ENCODE results near the gene NME3.

NME3 gene

DNA sequence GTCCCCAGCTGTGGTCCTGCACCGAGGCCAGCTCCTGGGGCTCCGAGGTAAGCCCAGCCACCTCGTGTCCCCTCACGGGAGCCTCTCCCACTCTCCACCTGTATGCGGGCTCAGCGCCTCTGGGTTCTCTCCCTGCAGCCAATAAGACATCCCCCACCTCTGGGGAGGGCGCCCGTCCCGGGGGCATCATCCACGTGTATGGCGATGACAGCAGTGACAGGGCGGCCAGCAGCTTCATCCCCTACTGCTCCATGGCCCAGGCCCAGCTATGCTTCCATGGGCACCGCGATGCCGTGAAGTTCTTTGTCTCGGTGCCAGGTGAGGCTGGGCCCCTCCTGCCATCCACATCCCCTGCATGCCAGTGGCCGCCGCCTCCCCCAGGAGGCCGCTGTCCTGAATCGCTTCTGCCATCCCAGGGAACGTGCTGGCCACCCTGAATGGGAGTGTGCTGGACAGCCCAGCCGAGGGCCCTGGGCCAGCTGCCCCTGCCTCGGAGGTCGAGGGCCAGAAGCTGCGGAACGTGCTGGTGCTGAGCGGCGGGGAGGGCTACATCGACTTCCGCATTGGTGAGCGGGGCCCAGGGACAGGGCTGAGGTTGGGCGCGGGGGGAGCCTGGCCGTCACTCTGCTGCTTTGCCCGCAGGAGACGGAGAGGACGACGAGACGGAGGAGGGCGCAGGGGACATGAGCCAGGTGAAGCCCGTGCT, 3.1 kb downstream of the NME3 start:
- no peak for DNase-seq

DNA sequence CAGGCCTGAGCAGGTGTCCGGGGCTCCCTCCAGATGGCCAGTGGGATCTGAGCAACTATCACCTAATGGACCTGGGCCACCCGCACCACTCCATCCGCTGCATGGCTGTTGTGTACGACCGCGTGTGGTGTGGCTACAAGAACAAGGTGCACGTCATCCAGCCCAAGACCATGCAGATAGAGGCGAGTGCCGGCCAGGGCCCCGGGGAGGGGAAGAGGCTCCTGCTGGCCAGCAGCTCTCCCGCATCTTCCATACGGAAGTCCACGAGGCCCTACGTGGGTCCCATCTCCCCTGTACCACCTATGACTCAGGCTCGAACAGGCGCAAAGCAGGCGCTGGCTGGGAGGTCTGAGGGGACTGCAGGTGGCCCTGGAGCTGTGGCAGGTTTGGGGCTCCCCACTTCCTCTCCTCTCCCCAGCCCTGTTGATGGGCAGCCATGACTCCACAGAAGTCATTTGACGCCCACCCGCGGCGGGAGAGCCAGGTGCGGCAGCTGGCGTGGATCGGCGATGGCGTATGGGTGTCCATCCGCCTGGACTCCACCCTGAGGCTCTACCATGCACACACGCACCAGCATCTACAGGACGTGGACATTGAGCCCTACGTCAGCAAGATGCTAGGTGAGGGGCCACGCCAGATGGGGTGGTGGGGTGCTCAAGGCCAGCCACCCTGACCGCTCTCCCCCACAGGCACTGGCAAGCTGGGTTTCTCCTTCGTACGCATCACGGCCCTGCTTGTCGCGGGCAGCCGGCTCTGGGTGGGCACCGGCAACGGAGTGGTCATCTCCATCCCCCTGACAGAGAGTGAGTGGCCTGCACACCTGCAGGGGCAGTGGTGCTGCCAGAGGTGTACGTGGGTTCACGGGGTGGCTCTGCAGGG, 4.0 kb downstream of the NME3 start:
- no peak for DNase-seq

DNA sequence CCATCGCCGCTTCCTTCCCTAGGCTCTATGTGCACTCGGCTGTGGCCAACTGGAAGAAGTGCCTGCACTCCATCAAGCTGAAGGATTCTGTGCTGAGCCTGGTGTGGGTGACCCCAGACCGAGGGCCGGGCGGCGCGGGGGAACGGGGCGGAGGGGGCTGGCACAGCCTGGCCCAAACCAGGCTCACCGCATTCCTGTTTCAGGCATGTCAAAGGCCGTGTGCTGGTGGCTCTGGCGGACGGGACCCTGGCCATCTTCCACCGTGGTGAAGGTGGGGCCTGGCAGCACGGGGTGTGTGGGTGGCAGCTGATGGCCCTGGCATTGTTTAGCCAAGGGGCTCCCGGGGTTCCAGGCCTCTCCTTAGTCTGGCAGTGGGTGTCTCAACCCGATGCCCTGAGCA, 4.6 kb downstream of the NME3 start:
- no peak for DNase-seq

DNA sequence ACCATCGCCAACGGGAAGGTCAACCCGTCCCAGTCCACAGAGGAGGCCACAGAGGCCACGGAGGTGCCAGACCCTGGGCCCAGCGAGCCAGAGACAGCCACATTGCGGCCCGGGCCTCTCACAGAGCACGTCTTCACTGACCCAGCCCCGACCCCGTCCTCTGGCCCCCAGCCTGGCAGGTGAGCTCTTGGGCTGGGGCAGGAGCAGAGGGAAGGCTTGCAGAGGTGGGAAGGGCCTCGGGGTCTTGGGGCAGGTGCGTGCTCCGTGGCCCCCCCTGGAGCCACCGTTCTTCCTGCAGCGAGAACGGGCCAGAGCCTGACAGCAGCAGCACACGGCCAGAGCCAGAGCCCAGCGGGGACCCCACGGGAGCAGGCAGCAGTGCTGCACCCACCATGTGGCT, 5.1 kb downstream of the NME3 start:
- no peak for DNase-seq

GRCh38 chr16:1765826-1766225, 5.5 kb downstream of the NME3 start:
- no peak for DNase-seq

GRCh38 chr16:1764971-1765370, 6.4 kb downstream of the NME3 start:
- no peak for DNase-seq

GRCh38 chr16:1763521-1764511, 7.5 kb downstream of the NME3 start:
- no peak for DNase-seq

DNA sequence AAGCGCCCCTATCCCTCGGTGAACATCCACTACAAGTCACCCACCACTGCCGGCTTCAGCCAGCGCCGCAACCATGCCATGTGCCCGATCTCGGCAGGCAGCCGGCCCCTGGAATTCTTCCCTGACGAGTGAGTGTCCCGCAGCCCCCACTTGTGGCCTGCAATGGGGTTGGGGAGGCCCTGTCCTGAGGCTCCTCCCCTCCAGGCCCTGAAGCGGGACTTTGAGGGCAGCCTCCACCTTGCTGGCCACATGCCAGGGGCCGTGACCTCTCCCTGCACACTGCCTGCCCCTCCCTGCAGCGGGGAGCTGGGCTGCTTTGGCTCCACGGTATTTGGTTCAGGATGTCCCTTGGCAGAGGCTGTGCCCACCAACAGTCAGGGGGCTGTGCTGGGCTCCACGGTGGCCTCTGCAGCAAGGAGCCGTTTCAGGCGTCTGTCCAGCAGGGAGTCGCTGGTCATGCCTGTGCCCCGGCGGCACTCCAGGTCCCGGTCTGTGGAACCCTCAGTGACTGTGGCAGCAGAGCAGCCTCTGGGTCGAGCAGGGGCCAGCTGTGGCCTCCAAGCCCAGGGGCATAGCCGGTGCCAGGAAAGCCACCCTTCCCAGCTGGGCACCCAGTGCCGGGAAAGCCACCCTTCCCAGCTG, 8.3 kb downstream of the NME3 start:
- no peak for DNase-seq

DNA sequence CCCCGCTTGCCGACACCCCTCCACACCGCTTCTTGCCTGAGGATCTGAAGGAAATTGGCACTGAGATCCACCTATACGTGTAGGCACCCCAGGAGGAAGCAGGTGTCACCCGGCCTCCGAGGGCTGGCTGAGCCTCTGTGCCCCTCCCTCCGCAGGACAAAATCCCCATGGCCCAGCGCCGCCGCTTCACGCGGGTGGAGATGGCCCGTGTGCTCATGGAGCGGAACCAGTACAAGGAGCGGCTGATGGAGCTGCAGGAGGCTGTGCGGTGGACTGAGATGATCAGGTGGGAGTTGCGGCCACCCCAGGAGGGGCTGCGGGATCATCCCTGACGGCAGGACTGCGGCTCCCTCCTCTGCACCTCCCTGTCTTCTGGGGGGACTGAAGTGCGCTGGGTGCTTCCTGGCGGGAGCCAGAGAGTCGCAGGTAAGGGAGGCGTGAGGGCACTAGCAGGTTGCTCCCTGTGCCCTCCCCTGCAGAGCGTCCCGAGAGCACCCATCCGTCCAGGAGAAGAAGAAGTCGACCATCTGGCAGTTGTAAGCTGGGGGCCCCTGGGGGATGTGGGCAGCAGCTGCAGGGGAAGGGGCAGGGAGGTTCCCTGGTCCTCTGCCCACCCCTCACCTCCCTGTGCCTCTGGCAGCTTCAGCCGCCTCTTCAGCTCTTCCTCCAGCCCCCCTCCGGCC, 9.0 kb downstream of the NME3 start:
- DNase-seq: no peak

DNA sequence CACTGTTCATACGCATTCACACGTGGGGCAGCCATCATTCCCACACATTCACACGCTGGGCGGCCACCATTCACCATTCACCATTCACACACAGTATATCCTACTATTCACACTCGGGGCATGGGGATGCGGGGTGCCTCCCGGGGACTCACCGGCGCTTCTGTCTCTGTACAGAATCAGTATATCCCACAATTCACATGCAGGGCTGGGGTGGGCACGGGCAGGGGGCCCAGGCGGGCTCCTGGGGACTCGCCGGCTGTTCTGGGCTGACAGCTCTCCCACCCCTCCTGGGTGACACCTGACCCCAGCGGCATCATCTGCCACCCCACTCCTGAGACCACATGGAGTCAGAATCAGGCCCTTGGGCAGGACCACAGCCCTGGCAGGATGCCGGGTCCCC, 9.6 kb downstream of the NME3 start:
- no peak for DNase-seq

- DNase-seq: no peak
These were observed 10.4 kb downstream of the NME3 start for GRCh38 chr16:1760911-1761310.

- DNase-seq: no peak
These were observed 11.8 kb downstream of the NME3 start for GRCh38 chr16:1759511-1759910.

- no peak for DNase-seq
These were observed 12.4 kb downstream of the NME3 start for GRCh38 chr16:1758923-1759322.

- no peak for DNase-seq
These were observed 13.5 kb downstream of the NME3 start for GRCh38 chr16:1757714-1758461.

DNA sequence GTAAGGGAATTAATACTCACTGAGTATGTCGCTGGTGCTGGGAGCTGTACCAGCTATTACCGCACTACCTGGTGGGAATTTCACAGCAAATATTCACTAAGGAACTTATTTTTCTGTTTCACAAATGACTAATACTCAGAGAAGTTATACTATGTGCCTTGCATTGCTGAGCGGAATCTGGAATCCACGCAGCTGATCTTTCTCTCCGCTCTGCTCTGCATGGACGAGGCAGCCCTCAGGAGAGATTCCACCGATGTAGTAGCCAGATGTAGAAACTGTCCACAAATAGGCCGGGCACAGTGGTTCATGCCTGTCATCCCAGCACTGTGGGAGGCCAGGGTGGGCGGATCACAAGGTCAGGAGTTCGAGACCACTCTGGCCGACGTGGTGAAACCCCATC, 17.1 kb downstream of the NME3 start:
- no peak for DNase-seq

DNA sequence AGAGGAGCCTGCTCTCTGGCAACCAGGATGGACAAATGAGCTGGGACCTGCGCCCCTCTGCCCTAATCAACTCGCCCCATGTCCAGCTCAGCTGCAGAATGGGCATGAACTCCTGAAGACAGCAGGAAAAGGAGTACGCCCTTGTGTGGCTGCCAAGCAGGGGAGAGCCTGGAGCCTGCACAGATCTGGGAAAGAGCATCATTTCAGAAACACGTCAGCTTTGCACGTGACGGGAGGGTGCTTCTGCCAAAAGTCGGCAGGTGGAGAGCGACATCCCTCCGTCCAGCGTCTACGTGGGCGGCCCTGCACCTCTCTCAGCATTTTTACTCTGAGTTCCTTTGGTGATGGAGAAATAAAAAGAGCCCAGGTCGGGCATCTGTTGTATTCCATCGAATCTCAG, 18.5 kb downstream of the NME3 start:
- no peak for DNase-seq

DNA sequence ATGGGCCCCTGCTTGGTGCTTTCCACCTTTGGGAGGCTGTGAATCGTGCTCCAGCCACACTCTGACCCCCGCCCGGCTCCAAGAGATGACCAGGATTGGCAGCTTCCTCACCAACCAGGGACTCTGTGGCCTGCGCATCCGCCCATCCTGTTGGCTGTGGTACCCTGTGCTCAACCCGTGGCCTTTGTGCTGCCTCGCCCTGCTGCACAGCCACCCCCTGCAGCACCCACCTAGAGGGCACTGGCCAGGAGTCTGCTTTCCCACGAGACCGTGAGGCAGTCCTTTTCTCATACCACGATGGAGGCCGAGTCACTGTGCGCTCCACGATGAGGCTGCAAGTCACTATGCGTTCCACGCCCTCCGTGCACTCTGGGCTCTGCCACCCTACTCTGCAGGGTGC, 19.4 kb downstream of the NME3 start:
- DNase-seq: no peak

DNA sequence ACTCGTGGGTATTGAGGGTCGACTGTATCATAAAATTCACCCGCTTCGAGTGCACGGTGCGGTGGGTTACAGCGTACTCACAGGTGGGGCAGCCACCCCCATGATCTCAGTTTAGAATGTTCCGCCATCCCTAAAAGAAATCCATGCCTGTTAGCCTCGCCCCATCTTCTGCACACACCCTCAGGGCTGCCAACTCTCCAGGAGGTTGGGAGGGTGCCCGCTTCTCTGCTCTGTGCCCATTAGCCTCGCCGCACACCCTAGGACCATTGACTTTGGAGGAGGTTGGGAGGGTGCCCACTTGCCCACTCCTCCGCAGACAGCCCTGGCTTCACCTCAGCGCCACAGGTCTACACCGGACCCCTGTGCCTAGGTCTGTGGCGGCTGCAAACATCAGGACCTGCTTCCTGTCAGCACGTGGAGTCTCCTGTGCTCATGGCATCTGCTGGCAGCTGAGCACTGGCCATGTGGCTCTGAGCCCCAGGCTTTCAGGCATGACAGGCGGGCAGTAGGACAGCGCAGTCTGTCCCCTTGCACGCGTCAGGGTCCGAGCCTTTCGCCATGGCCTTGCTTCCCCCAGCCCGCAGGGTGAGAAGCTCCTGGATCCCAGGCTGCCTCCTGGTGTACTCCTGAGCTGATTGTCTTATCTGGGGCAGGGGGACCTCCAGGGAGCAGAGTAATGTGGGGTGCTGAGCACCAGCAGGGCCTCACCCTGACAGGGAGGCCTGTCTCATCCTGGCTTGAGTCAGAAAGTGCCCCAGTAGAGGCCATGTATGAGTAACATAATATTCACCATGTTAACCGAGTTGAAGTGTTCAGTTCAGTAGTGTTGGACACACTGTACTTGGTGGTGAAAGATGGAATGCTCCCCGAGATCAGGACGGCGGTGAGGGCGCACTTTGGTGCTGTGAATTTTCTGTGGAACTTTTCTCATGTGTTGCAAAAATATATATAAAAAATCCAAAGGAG, 21.9 kb downstream of the NME3 start:
- no peak for DNase-seq

DNA sequence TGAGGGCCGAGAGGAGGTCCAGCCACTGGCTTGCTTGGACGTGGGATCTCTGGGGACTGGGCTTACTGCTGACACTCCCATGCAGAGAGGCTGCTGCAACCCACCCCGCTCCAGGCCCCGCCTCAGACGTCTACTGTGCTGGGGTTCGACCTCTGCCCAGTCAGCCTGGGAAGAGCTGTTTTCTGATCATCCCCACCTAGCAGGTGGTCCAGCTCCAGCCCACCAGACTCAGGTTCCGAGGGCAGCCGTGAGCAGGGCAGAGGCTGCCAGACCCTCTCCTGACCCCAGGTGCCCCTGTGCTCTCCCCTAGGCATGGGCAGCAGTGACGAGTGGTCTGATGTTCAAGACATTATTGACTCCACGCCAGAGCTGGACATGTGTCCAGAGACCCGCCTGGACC, 23.4 kb downstream of the NME3 start:
- DNase-seq: no peak

DNA sequence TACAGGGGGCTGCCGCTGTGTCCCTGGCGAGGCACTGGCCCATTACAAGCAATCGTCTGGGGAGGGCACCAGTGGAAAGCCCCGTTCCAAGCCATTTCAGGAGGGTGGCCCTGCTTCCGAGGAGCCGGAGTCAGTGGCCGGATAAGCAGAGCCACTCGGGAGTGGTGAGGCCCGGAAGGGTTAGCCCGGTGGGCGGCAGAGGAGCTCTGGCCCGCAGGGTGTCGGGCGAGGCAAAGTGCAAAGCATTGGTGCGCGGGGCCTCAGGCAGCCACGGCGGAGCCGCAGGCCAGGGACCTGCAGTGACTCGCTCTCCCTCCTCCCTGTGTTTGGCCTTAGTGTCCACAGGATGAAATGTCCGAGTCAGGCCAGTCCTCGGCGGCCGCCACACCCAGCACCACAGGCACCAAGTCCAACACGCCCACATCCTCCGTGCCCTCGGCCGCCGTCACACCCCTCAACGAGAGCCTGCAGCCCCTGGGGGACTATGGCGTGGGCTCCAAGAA, 24.6 kb downstream of the NME3 start:
- DNase-seq: no peak

Measured in NCI-H1105 treated with DMSO at 0.1 percent for 48 hours (cell line).